Gastrocnemius medialis (tissue), 4 donors: ENCODE measurements around the gene GINS2. TPM values are rescaled to one million over a fixed set of nuclear protein-coding genes. Genes with fewer than 3 reads are reported as not detected.

Experiments used
- ATAC-seq, 2 donors: fragments of 150-250 bp; one replicate each; pipeline ENCODE4 v1.9.1; 2016
- DNase-seq, 2 donors: peaks; one replicate each; pipeline ENCODE4 v3.0.0-alpha.2; 2019
- H3K27ac ChIP-seq, 4 donors: fragments of 200-600 bp; sonication (generic); 1 replicate in 1 of 4; 2 replicates in 3 of 4; pipeline ENCODE4 v1.5.1; 2016 to 2018; ENCODE audit warnings: mild to moderate bottlenecking in 2 of 4, moderate library complexity in 1 of 4
- H3K27me3 ChIP-seq, 3 donors: fragments of 200-600 bp; sonication (generic) in 2 of 3; 1 replicate in 1 of 3; 2 replicates in 2 of 3; pipeline versions ENCODE4 v1.5.1 to v1.6.0; 2016 to 2019; ENCODE audit warnings: mild to moderate bottlenecking in 1 of 3, moderate library complexity in 1 of 3
- H3K36me3 ChIP-seq, 2 donors: fragments of 200-600 bp; sonication (generic) in 1 of 2; one replicate each; pipeline ENCODE4 v1.5.1; 2017 to 2018
- H3K4me1 ChIP-seq, 2 donors: fragments of 200-600 bp; sonication (generic) in 1 of 2; one replicate each; pipeline ENCODE4 v1.5.1; 2016 to 2017; ENCODE audit warnings: mild to moderate bottlenecking in 2 of 2
- H3K4me3 ChIP-seq, 4 donors: fragments of 200-600 bp; sonication (generic) in 3 of 4; 1 replicate in 1 of 4; 2 replicates in 3 of 4; pipeline ENCODE4 v1.5.1; 2016 to 2019; ENCODE audit warnings: mild to moderate bottlenecking in 2 of 4
- H3K9me3 ChIP-seq, 3 donors: fragments of 200-600 bp; sonication (generic) in 2 of 3; 1 replicate in 1 of 3; 2 replicates in 2 of 3; pipeline ENCODE4 v1.5.1; 2016 to 2019
- POLR2A ChIP-seq, 2 donors: fragments of 450-650 bp; IDR thresholded peaks; one replicate each; pipeline ENCODE4 v1.6.1; 2017; ENCODE audit warnings: antibody characterized with exemption in 2 of 2, mild to moderate bottlenecking in 2 of 2, moderate library complexity in 2 of 2
- in situ Hi-C, 4 donors: fragments of 200-750 bp; cut with MboI; loops; one replicate each; pipeline versions ENCODE4 v1.15.0 to v1.8.0; 2017; ENCODE audit warnings: low sequenced_read_pairs in 4 of 4
- intact Hi-C: fragments of 100-400 bp; cut with DNase I; formaldehyde crosslinking; loops from one replicate; pipeline ENCODE4 v1.15.1; 2023; ENCODE audit warnings: low total_unique reads
- total RNA-seq, 4 donors: library from RNA; depleted of rRNA; stranded (reverse); fragments of >200 nt; gene quantifications; one replicate each; pipeline versions ENCODE4 v1.1.0 to v1.2.3, GENCODE V29; 2016
- TF ChIP-seq, protein P1 (sequence below), 5 experiments: fragments of 450-650 bp in 3 of 5; fragments of 200-600 bp in 2 of 5; sonication (generic) in 2 of 5; IDR thresholded peaks in 4 of 5; conservative IDR thresholded peaks in 1 of 5; 1 replicate in 4 of 5; 2 replicates in 1 of 5; pipeline ENCODE4 v1.5.1; 2016 to 2019; ENCODE audit warnings: antibody characterized with exemption in 5 of 5, mild to moderate bottlenecking in 3 of 5, moderate library complexity in 3 of 5

GINS2 gene
- total RNA-seq, 4 donors from 2014 or later, result 0.33 to 1.6 (median 1.6) TPM; not detected in 1

DNA sequence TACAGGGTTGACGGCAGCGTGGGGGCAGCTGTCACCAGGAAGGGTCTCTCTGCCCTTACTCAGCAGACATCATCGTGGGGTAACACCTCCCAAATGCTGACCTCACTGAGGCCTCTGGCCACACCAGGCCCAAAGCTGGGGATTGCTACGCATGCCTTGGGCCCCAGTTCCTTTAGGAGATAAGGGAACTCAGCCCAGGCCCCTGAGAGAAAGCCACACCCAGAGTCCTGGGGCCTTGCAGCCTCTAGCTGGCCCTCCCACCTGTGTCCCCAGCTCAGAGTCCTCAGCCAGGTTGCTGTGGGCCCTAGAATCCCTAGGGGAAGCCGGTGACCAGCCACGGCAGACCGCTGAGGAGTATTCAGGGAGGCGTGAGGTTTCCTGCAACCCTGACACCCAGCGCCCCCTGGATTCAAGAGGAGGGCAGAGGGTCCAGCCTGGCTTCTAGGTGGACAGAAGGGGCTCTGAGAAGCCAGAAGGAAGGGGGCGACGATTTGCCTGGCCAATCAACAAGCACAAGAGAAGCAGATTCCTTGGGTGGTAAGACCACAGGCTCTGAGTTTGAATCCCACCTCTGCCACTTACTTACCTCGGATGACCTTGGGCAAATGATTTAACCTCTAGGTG, 10.3 kb upstream of the GINS2 start:
- H3K4me3 ChIP-seq, result no peak overlapping the region
- H3K4me1 ChIP-seq, result no peaks in the 10 kb centered on the region
- intact Hi-C loops (no loop called here), in situ Hi-C loops (no loop called here)
- H3K27me3 ChIP-seq, result peaks cover 0 to 12% (median 5%) of the 10 kb centered on the region in 3 donors
- H3K36me3 ChIP-seq, result no peaks in the 10 kb centered on the region
- no peaks in the 10 kb centered on the region for H3K9me3 ChIP-seq
- TF ChIP-seq POLR2A (IDR thresholded peaks at IDR 0.05), result no peak
- TF ChIP-seq, protein P1, sequence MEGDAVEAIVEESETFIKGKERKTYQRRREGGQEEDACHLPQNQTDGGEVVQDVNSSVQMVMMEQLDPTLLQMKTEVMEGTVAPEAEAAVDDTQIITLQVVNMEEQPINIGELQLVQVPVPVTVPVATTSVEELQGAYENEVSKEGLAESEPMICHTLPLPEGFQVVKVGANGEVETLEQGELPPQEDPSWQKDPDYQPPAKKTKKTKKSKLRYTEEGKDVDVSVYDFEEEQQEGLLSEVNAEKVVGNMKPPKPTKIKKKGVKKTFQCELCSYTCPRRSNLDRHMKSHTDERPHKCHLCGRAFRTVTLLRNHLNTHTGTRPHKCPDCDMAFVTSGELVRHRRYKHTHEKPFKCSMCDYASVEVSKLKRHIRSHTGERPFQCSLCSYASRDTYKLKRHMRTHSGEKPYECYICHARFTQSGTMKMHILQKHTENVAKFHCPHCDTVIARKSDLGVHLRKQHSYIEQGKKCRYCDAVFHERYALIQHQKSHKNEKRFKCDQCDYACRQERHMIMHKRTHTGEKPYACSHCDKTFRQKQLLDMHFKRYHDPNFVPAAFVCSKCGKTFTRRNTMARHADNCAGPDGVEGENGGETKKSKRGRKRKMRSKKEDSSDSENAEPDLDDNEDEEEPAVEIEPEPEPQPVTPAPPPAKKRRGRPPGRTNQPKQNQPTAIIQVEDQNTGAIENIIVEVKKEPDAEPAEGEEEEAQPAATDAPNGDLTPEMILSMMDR (IDR thresholded peaks at IDR 0.05 in 4 of 5, conservative IDR thresholded peaks at IDR 0.05 in 1 of 5), result no peak
- DNase-seq (no peak), ATAC-seq (no peak)
- H3K27ac ChIP-seq, result no peak overlapping the region

DNA sequence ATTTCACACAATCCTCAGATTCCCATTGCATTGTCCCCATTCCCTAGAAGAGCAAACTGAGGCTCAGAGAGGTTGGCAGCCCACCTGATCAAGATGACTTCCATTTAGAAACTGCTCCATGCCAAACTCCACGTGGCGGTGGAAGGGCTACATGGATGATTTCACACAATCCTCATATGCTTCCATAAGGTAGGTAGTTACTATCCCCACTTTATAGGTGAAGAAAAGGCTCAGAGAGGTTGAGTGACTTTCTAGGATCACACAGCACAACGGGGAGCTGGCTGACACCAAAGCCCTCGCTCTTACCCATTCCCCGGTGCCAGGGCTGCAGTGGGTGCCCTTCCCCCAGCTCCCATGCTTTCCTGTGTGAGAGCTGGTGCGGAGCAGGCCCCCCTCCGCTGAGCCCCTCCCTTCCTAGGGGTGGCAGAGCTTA, 9.7 kb upstream of the GINS2 start:
- H3K4me1 ChIP-seq, result no peaks in the 10 kb centered on the region
- H3K27me3 ChIP-seq, result peaks cover 0 to 12% (median 5%) of the 10 kb centered on the region in 3 donors
- TF ChIP-seq, protein P1 (IDR thresholded peaks at IDR 0.05 in 4 of 5, conservative IDR thresholded peaks at IDR 0.05 in 1 of 5), result no peak
- no peak for TF ChIP-seq POLR2A (IDR thresholded peaks at IDR 0.05)
- no peak overlapping the region for H3K27ac ChIP-seq
- in situ Hi-C loops (no loop called here), intact Hi-C loops (no loop called here)
- no peaks in the 10 kb centered on the region for H3K9me3 ChIP-seq
- H3K36me3 ChIP-seq, result no peaks in the 10 kb centered on the region
- DNase-seq, result no peak
- no peak overlapping the region for H3K4me3 ChIP-seq
- ATAC-seq, result no peak

DNA sequence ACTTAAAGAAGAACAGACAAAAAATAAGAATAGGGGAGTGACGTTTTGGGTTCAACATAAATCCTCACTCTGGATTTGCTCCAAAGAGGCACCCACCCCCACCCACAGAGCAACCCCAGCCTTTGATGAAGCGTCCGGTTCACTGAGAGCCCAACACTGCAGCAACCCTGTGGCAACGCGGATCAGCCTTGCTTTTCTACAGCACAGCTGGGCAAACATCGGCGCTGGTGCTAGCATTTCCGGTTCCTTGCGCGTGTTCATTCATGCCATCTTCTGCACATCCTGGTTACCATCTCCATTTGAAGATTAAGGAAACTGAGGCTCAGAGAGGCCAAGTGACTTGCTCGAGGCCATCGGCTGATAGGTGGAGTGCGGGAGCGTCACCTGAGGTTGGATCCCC, 8.7 kb upstream of the GINS2 start:
- no peak for ATAC-seq
- H3K36me3 ChIP-seq, result no peaks in the 10 kb centered on the region

DNA sequence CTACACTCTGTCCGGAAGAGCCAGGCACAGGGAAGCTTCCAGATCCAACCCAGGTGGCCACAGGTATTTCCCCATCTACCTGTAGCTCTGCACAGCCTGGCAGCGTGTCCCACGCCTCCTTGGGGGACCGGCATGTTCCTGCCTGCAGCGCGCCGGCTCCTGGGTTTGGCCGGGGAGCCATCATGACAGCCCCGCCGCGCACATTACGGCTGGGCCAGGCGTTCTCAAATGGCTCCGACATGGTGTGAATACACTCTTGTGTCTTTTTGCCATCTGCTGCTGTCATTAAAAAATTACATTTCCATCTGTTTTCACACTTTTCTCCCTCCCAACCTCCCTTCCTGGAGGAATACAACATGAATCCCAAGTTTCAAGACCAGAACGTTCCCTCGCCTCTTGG, 8.0 kb upstream of the GINS2 start:
- no peak overlapping the region for H3K4me3 ChIP-seq
- ATAC-seq (no peak), DNase-seq (no peak)
- no peak overlapping the region for H3K27ac ChIP-seq
- peaks cover 0 to 12% (median 5%) of the 10 kb centered on the region in 3 donors for H3K27me3 ChIP-seq
- no peaks in the 10 kb centered on the region for H3K36me3 ChIP-seq
- intact Hi-C loops, result no loop called here
- TF ChIP-seq, protein P1 (IDR thresholded peaks at IDR 0.05 in 4 of 5, conservative IDR thresholded peaks at IDR 0.05 in 1 of 5), result no peak
- TF ChIP-seq POLR2A (IDR thresholded peaks at IDR 0.05), result no peak
- H3K9me3 ChIP-seq, result no peaks in the 10 kb centered on the region
- in situ Hi-C loops, result no loop called here
- no peaks in the 10 kb centered on the region for H3K4me1 ChIP-seq

More for the DNA sequence above, 8.7 kb upstream of the GINS2 start:
- in situ Hi-C loops (no loop called here), intact Hi-C loops (no loop called here)
- no peak for DNase-seq
- peaks cover 0 to 12% (median 5%) of the 10 kb centered on the region in 3 donors for H3K27me3 ChIP-seq
- H3K4me1 ChIP-seq, result no peaks in the 10 kb centered on the region
- no peak overlapping the region for H3K4me3 ChIP-seq
- no peaks in the 10 kb centered on the region for H3K9me3 ChIP-seq
- no peak overlapping the region for H3K27ac ChIP-seq
- TF ChIP-seq POLR2A (IDR thresholded peaks at IDR 0.05), result no peak
- TF ChIP-seq, protein P1 (IDR thresholded peaks at IDR 0.05 in 4 of 5, conservative IDR thresholded peaks at IDR 0.05 in 1 of 5), result no peak
